Prostate gland (tissue), 2 donors: ENCODE results near the gene BICD1.

ENCODE experiments used
- POLR2A ChIP-seq: fragments of 450-650 bp; IDR thresholded peaks from one replicate; pipeline ENCODE4 v1.6.1; 2016; ENCODE audit warnings: antibody characterized with exemption, mild to moderate bottlenecking
- POLR2AphosphoS5 ChIP-seq: sonication (generic); formaldehyde crosslinking; IDR thresholded peaks from one replicate; pipeline ENCODE4 v1.6.1; 2017; ENCODE audit warnings: antibody characterized with exemption
- TF ChIP-seq, protein P1 (sequence below), 4 experiments: fragments of 200-600 bp in 2 of 4; fragments of 450-650 bp in 2 of 4; sonication (generic) in 2 of 4; IDR thresholded peaks; 1 replicate in 3 of 4; 2 replicates in 1 of 4; pipeline ENCODE4 v1.5.1; 2016 to 2019; ENCODE audit warnings: antibody characterized with exemption in 4 of 4, mild to moderate bottlenecking in 2 of 4, moderate library complexity in 2 of 4

DNA sequence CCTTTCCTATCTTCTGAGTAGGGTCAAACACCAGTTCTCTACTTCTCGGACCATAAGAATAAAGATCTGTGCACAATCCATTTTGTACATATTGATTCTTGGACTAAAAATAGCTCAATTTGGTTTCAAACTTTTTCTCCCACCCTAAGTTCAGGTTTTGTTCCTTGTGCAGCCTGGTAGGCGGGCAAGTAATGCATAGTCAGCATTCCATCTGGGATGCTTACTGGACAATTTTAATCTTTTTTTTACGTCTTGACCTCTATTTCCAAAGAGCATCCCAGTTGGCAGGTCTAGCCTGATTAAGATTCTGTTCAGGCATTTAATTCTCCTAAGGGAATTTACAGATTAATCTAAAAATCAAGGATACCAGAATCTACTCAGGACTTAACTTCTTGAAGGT is 126.9 kb downstream of the BICD1 start:
- TF ChIP-seq, protein P1, sequence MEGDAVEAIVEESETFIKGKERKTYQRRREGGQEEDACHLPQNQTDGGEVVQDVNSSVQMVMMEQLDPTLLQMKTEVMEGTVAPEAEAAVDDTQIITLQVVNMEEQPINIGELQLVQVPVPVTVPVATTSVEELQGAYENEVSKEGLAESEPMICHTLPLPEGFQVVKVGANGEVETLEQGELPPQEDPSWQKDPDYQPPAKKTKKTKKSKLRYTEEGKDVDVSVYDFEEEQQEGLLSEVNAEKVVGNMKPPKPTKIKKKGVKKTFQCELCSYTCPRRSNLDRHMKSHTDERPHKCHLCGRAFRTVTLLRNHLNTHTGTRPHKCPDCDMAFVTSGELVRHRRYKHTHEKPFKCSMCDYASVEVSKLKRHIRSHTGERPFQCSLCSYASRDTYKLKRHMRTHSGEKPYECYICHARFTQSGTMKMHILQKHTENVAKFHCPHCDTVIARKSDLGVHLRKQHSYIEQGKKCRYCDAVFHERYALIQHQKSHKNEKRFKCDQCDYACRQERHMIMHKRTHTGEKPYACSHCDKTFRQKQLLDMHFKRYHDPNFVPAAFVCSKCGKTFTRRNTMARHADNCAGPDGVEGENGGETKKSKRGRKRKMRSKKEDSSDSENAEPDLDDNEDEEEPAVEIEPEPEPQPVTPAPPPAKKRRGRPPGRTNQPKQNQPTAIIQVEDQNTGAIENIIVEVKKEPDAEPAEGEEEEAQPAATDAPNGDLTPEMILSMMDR (IDR thresholded peaks at IDR 0.05) = no peak
- TF ChIP-seq POLR2A (no peak), POLR2AphosphoS5 (no peak)
